ENCODE results near the gene IP6K3. TPM values are rescaled to one million over a fixed set of nuclear protein-coding genes. Genes with fewer than 3 reads are reported as not detected.
A peak's percentile ranks its signal among the peaks of the same experiment; 100 is the strongest.

Gene IP6K3
- total RNA-seq, 2 donors from 2014 or later: 17.3 to 29.9 TPM

DNA sequence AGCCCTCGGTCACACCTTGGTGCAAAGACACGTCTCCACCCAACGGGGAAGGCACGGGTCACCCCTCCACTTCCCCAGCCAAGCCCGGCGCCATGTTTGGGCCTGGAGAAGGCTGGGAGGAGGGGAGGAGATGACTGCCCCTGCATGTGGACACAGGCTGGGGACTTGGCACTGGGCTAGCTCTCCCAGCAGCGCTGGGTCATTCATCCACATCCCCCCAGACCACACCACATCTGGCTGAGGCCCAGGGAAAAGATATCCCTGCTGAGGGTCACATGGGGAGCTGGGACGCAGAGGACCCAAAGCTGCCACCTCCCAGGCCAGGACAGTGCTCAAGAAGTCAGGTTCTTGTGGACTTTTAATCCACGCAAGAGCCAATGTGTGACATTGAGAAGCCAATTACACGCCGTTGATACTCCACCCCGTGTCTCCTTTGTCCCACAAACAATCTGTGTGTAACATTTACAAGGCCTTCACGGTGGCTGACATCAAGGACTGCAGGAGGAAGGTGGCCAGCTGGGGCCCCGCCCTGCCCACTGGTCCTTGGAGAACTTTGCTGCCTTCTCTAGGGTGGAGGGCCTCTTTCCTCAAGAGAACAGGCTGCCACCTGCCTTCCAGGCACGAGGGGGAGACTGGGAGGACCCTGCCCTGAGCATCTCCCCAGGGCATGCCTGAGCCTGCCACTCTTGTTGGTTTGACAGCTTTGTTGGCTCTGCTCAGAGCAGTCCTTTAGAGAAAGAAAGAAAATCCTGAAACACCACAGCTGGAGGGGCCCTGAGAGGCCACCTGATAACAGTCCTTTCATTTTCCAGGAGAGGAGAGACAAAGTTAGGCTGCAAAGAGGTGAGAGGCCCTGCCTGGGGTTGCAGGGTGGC is 5.3 kb upstream of the IP6K3 start:
- TF ChIP-seq, protein P1, sequence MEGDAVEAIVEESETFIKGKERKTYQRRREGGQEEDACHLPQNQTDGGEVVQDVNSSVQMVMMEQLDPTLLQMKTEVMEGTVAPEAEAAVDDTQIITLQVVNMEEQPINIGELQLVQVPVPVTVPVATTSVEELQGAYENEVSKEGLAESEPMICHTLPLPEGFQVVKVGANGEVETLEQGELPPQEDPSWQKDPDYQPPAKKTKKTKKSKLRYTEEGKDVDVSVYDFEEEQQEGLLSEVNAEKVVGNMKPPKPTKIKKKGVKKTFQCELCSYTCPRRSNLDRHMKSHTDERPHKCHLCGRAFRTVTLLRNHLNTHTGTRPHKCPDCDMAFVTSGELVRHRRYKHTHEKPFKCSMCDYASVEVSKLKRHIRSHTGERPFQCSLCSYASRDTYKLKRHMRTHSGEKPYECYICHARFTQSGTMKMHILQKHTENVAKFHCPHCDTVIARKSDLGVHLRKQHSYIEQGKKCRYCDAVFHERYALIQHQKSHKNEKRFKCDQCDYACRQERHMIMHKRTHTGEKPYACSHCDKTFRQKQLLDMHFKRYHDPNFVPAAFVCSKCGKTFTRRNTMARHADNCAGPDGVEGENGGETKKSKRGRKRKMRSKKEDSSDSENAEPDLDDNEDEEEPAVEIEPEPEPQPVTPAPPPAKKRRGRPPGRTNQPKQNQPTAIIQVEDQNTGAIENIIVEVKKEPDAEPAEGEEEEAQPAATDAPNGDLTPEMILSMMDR (IDR thresholded peaks at IDR 0.05): no peak
- no peaks in the 10 kb centered on the region for H3K36me3 ChIP-seq
- H3K4me3 ChIP-seq: no peak overlapping the region
- DNase-seq (ENCODE audit: low spot score): no peak
- H3K27me3 ChIP-seq: no peaks in the 10 kb centered on the region
- H3K27ac ChIP-seq: peak overlapping the region in 1 of 2 donors; percentile 35
- H3K4me1 ChIP-seq: peaks cover 0 to 22% of the 10 kb centered on the region in 2 donors
- H3K9me3 ChIP-seq: no peaks in the 10 kb centered on the region

DNA sequence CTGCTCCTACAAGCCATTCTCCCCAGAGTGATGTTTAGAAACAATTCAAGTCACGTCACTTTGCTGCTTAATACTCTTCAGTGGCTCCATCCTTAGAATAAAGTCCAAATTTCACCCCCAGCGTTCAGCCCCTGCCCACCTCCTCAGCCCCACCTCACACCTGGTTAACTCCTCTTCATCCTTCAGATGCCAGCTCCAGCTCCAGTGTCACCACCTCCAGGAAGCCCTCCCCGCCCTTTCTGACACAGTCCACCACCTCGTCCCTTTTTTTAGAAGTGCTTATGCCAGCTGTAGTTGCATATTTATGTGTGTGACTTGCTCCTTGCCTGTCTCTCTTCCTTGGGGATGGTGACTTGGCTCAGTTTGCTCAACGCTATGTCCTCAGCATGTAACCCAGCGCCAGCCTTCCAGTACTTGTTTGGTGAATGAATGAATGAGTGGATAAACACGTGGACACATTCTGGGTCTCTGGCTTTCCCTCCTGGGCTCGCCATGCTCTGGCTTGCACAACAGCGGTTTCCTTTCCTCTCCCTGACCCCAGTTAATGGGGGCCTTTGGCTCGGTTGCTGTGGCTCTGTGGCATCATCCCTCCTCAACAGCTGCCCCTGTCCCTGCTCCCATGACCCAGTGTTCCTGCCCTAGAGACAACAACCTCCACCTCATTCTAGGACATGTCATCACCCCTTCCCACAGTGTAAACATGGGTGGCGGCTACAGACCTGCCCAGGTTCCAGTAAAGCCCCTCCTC is 3.7 kb upstream of the IP6K3 start:
- peaks cover 0 to 25% of the 10 kb centered on the region in 2 donors for H3K4me1 ChIP-seq
- no peaks in the 10 kb centered on the region for H3K27me3 ChIP-seq
- TF ChIP-seq, protein P1 (IDR thresholded peaks at IDR 0.05): no peak
- no peaks in the 10 kb centered on the region for H3K9me3 ChIP-seq
- no peak overlapping the region for H3K27ac ChIP-seq
- no peaks in the 10 kb centered on the region for H3K36me3 ChIP-seq
- DNase-seq (ENCODE audit: low spot score): no peak
- no peak overlapping the region for H3K4me3 ChIP-seq

DNA sequence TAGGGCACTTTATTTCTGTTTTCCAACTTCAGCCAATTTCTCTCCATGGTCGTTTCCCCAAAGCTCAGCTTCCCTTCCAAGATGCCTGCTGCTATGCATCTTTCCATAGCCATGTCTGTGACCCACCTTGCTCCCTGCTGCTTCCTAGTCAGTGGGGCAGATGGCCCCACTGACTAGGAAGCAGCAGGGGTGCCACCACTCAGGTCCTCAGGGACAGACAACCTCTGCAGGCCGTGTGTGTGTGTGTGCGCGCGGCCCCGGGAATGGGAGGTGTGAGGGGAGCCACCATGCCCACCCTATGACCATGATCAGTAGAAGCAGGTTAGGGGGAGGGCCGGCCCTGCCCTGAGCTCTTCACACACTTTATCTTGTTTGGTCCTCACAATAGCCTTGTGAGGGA is 2.7 kb upstream of the IP6K3 start:
- Histone ChIP-seq H3K27ac (no peak overlapping the region), H3K4me1 (peaks cover 0 to 35% of the 10 kb centered on the region in 2 donors), H3K4me3 (no peak overlapping the region), H3K9me3 (no peaks in the 10 kb centered on the region), H3K36me3 (no peaks in the 10 kb centered on the region), H3K27me3 (no peaks in the 10 kb centered on the region)
- DNase-seq (ENCODE audit: low spot score): no peak
- TF ChIP-seq, protein P1 (IDR thresholded peaks at IDR 0.05): no peak

DNA sequence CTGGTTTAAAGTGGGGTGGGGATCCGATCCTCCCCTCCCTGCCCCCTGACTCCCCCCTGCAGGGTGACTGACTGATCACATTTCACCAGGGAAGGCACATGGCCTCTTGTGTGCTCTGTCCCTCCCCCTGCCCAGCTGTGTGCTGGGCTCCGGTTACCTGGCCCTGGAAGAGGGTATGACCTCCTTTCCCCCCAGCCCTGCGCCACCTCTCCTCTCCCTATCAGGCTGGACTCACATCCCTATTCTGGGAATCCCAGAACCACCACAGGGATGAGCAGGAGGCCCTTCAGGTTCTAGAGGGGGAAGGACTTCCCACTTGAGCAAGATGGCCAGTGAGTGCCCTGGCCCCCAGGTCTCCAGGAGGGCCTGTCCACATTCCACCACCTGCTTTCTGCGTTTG is 2.1 kb upstream of the IP6K3 start:
- TF ChIP-seq, protein P1 (IDR thresholded peaks at IDR 0.05): no peak
- H3K4me1 ChIP-seq: peaks cover 0 to 41% of the 10 kb centered on the region in 2 donors
- no peak overlapping the region for H3K27ac ChIP-seq
- no peaks in the 10 kb centered on the region for H3K9me3 ChIP-seq
- H3K36me3 ChIP-seq: no peaks in the 10 kb centered on the region
- no peak overlapping the region for H3K4me3 ChIP-seq
- no peaks in the 10 kb centered on the region for H3K27me3 ChIP-seq
- DNase-seq (ENCODE audit: low spot score): no peak

DNA sequence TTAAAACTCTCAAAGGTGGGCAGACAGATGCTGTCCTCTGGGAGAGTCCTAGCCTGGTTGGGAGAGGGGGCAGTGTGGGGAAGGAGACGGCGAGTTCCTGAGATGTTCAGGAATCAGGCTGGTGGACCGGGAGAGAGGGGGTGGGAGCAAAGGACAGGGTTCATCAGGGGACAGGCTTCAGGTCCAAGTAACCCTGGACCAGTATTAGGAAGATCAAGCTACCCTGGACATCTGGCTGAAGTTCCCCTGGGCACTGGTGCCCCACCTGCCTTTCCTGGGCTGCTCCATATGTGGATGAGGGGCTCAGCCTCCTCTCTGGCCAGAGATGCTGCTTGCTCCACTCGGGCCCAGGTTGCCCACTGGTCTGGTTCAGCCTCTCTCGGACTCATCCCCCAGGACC is 1.1 kb upstream of the IP6K3 start:
- H3K4me3 ChIP-seq: no peak overlapping the region
- H3K9me3 ChIP-seq: no peaks in the 10 kb centered on the region
- no peaks in the 10 kb centered on the region for H3K27me3 ChIP-seq
- DNase-seq (ENCODE audit: low spot score): no peak
- H3K4me1 ChIP-seq: peaks cover 0 to 50% of the 10 kb centered on the region in 2 donors
- TF ChIP-seq, protein P1 (IDR thresholded peaks at IDR 0.05): no peak
- H3K27ac ChIP-seq: peak overlapping the region; percentile 86 to 94
- peaks cover 8% of the 10 kb centered on the region for H3K36me3 ChIP-seq

All from right atrium auricular region (tissue), 2 donors.